Thyroid gland (tissue), 4 donors: Measurements from ENCODE around the gene SDR42E2. TPM values are rescaled to one million over a fixed set of nuclear protein-coding genes. Genes with fewer than 3 reads are reported as not detected.
"Not testable (repeated sequence)": the region's sequence is repeated elsewhere in the genome, so short reads cannot be mapped to it uniquely, and the experiment has no call there.

Experiments used
- DNase-seq, 2 donors: peaks; one replicate each; pipeline ENCODE4 v3.0.0-alpha.2; 2019
- H3K27ac ChIP-seq, 3 donors: fragments of 200-600 bp; sonication (generic); 1 replicate in 2 of 3; 2 replicates in 1 of 3; pipeline ENCODE4 v1.5.1; 2016 to 2019; ENCODE audit warnings: mild to moderate bottlenecking in 1 of 3, moderate library complexity in 1 of 3
- H3K27me3 ChIP-seq: fragments of 200-600 bp; sonication (generic); one replicate; pipeline ENCODE4 v1.5.1; 2019
- H3K36me3 ChIP-seq, 2 donors: fragments of 200-600 bp; sonication (generic); one replicate each; pipeline ENCODE4 v1.5.1; 2016 to 2019
- H3K4me1 ChIP-seq, 2 donors: fragments of 200-600 bp; sonication (generic); one replicate each; pipeline ENCODE4 v1.5.1; 2017 to 2019
- H3K4me3 ChIP-seq, 3 donors: fragments of 200-600 bp; sonication (generic); replicated peaks in 1 of 3; 1 replicate in 2 of 3; 2 replicates in 1 of 3; pipeline ENCODE4 v1.5.1; 2016; ENCODE audit warnings: mild to moderate bottlenecking in 1 of 3
- H3K9me3 ChIP-seq: fragments of 200-600 bp; sonication (generic); one replicate; pipeline ENCODE4 v1.5.1; 2017
- CTCF ChIP-seq, 6 experiments: fragments of 200-600 bp in 3 of 6; fragments of 450-650 bp in 3 of 6; sonication (generic) in 3 of 6; IDR thresholded peaks; one replicate each; pipeline ENCODE4 v1.5.1; 2016 to 2019; ENCODE audit warnings: antibody characterized with exemption in 6 of 6, mild to moderate bottlenecking in 2 of 6, inconsistent platforms in 1 of 6, moderate library complexity in 1 of 6
- POLR2A ChIP-seq, 2 donors: fragments of 450-650 bp; IDR thresholded peaks; one replicate each; pipeline ENCODE4 v1.6.1; 2017; ENCODE audit warnings: antibody characterized with exemption in 2 of 2, mild to moderate bottlenecking in 2 of 2, moderate library complexity in 1 of 2
- WGBS, 2 donors: methylation state at CpG; one replicate each; pipeline ENCODE4 v1.1.5; 2017; 5-methylcytosine and 5-hydroxymethylcytosine counted together
- intact Hi-C: fragments of 100-400 bp; cut with DNase I; formaldehyde crosslinking; loops from one replicate; pipeline ENCODE4 v1.15.1; 2023
- total RNA-seq, 4 donors: library from RNA; depleted of rRNA; stranded (reverse); fragments of >200 nt; gene quantifications; one replicate each; pipeline ENCODE4 v1.2.3, GENCODE V29; 2016

SDR42E2 gene
- total RNA-seq, 4 donors from 2014 or later, result not detected

DNA sequence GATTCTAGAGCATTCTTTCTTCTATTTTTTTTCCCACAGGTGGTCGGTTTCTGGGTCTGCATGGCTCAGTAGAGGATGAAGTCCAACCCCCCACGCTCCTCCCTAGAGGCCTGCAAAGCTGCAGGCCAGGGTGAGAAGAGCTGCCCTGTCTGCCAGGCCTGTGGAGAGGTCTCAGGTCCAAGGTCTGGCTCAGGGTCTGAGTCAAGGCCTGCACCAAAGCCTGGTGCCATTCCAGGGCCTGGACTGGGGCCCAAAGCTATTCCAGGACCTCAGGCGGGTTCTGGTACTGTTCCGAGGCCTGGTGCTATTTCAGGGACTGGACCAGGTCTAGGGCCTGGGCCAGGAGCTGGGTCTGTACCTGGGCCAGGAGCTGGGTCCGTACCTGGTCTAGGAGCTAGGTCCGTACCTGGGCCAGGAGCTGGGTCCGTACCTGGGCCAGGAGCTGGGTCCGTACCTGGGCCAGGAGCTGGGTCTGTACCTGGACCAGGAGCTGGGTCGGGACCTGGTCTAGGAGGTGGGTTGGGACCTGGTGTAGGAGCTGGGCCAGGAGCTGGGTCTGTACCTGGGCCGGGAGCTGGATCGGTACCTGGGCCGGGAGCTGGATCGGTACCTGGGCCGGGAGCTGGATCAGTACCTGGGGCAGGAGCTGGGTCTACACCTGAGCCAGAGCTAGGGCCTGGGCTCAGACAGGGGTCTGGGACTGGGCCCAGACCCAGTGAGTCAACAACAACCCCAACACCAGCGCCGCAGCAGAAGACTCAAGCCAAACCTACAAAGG, 3.4 kb downstream of the SDR42E2 start:
- TF ChIP-seq CTCF (IDR thresholded peaks at IDR 0.05) (no peak), POLR2A (IDR thresholded peaks at IDR 0.05) (no peak)
- DNase-seq, result no peak
- H3K9me3 ChIP-seq, result no peaks in the 10 kb centered on the region
- no peaks in the 10 kb centered on the region for H3K36me3 ChIP-seq
- no peak overlapping the region for H3K4me3 ChIP-seq
- intact Hi-C loops, result no loop called here
- H3K4me1 ChIP-seq, result peaks cover 0 to 7% of the 10 kb centered on the region in 2 donors
- H3K27me3 ChIP-seq, result no peaks in the 10 kb centered on the region
- no peak overlapping the region for H3K27ac ChIP-seq
- WGBS, 2 donors, result 90 to 93% methylated on average over 12 to 14 of the region's 16 CpGs

DNA sequence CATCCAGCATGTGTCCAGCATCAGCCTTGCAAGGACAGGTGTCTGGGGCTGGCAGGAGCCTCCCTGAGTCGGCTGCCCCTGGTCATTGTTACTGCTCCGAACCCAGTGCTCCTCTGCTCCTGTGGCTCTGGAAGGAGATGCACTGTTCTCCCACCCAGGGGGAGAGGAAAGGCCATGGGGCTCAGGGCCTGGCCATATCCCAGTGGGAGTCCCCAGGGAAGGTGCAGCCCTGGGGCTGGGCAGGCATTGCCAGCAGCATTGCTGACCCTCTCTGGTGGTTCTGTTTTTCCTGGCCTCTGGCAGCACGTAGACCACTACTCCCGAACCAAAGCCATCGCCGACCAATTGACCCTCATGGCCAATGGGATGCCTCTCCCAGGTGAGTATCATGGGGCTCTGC, 9.6 kb downstream of the SDR42E2 start:
- intact Hi-C loops, result no loop called here
- no peak overlapping the region for H3K27ac ChIP-seq
- no peak overlapping the region for H3K4me3 ChIP-seq
- no peaks in the 10 kb centered on the region for H3K4me1 ChIP-seq
- H3K27me3 ChIP-seq, result no peaks in the 10 kb centered on the region
- H3K9me3 ChIP-seq, result no peaks in the 10 kb centered on the region
- no peak for TF ChIP-seq CTCF (IDR thresholded peaks at IDR 0.05)
- no peak for TF ChIP-seq POLR2A (IDR thresholded peaks at IDR 0.05)
- WGBS, 2 donors, result 90 to 92% methylated on average over 5 to 6 of the region's 6 CpGs
- DNase-seq, result no peak
- no peaks in the 10 kb centered on the region for H3K36me3 ChIP-seq

DNA sequence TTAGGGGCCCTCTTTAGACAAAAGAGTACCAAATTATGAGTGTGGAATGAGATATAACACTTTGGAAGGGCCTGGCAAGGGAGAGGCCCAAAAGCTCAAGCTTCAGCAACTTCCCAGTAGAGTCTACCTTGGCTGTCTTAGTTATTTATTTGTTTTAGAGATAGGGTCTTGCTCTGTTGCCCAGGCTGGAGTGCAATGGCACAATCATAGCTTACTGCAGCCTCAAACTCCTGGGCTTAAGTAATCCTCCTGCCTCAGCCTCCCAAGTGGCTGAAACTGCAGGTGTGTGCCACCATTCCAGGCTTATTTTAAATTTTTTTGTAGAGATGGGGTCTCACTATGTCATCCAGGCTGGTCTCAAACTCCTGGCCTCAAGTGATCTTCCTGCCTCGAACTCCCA, 10.3 kb downstream of the SDR42E2 start:
- H3K36me3 ChIP-seq, H3K4me3 ChIP-seq, H3K27me3 ChIP-seq, H3K27ac ChIP-seq, H3K4me1 ChIP-seq, intact Hi-C loops, DNase-seq, H3K9me3 ChIP-seq: not testable (repeated sequence)
- WGBS, 2 donors, result 95 to 96% methylated on average over 1 of the region's 1 CpG

- WGBS, 2 donors, result 69 to 82% methylated on average over 5 to 9 of the region's 9 CpGs
- TF ChIP-seq CTCF (IDR thresholded peaks at IDR 0.05) (no peak), POLR2A (IDR thresholded peaks at IDR 0.05) (no peak)
Observed at GRCh38 chr16:22174642-22175041, 12.3 kb downstream of the SDR42E2 start.

GRCh38 chr16:22177968-22178930, 15.9 kb downstream of the SDR42E2 start:
- H3K36me3 ChIP-seq, result no peaks in the 10 kb centered on the region
- no peak overlapping the region for H3K27ac ChIP-seq
- H3K9me3 ChIP-seq, result no peaks in the 10 kb centered on the region
- intact Hi-C loops, result no loop called here
- no peaks in the 10 kb centered on the region for H3K27me3 ChIP-seq
- 77 to 80% methylated on average over 14 to 18 of the region's 18 CpGs for WGBS, 2 donors
- no peak overlapping the region for H3K4me3 ChIP-seq
- DNase-seq, result no peak
- no peaks in the 10 kb centered on the region for H3K4me1 ChIP-seq
- TF ChIP-seq CTCF (IDR thresholded peaks at IDR 0.05), result no peak

More at GRCh38 chr16:22174642-22175041, 12.3 kb downstream of the SDR42E2 start:
- H3K4me1 ChIP-seq, result no peaks in the 10 kb centered on the region
- DNase-seq, result no peak
- H3K27ac ChIP-seq, result no peak overlapping the region
- no peak overlapping the region for H3K4me3 ChIP-seq
- no peaks in the 10 kb centered on the region for H3K27me3 ChIP-seq
- H3K36me3 ChIP-seq, result no peaks in the 10 kb centered on the region
- H3K9me3 ChIP-seq, result no peaks in the 10 kb centered on the region
- intact Hi-C loops, result no loop called here
